GM20000 (cell line): ENCODE results near the gene MYRF.

Experiments used
- DNase-seq: peaks from one replicate; pipeline ENCODE4 v3.0.0; 2012; ENCODE audit warnings: low spot score
- CTCF ChIP-seq: IDR thresholded peaks from 2 replicates; pipeline ENCODE4 v1.5.1; 2012; ENCODE audit warnings: mild to moderate bottlenecking, control low read depth; ENCODE audit errors: extremely low read depth, missing control alignments

MYRF gene

GRCh38 chr11:61828379-61828628 is 75.9 kb downstream of the MYRF start:
- no peak for TF ChIP-seq CTCF
- no peak for DNase-seq

- TF ChIP-seq CTCF = peak; percentile 73
- DNase-seq = peak; percentile 79
These were observed 76.4 kb downstream of the MYRF start for GRCh38 chr11:61828629-61829407.

GRCh38 chr11:61829806-61830205 is 77.4 kb downstream of the MYRF start:
- no peak for TF ChIP-seq CTCF
- DNase-seq = no peak

- no peak for DNase-seq
- TF ChIP-seq CTCF = no peak
These were observed 78.0 kb downstream of the MYRF start for GRCh38 chr11:61830237-61831105.

GRCh38 chr11:61832207-61832606 is 79.8 kb downstream of the MYRF start:
- no peak for TF ChIP-seq CTCF
- no peak for DNase-seq

- no peak for TF ChIP-seq CTCF
- no peak for DNase-seq
These were observed 80.3 kb downstream of the MYRF start for GRCh38 chr11:61832754-61833153.

- TF ChIP-seq CTCF = no peak
- DNase-seq = no peak
These were observed 81.0 kb downstream of the MYRF start for GRCh38 chr11:61833471-61833870.
